Muscle of back (tissue), 11 donors: ENCODE measurements around the gene SORCS1. TPM values are rescaled to one million over a fixed set of nuclear protein-coding genes. Genes with fewer than 3 reads are reported as not detected.
A peak's percentile ranks its signal among the peaks of the same experiment; 100 is the strongest.

Experiments used
- DNase-seq, 3 donors: peaks; one replicate each; pipeline versions ENCODE4 v3.0.0 to v3.0.0-alpha.2; 2013
- polyA plus RNA-seq, 10 donors: library from polyadenylated mRNA; unstranded; fragments of 120-200 nt; gene quantifications; one replicate each; pipeline ENCODE4 v1.2.1, GENCODE V29; 2013; ENCODE audit not compliant: insufficient read length in 10 of 10

The SORCS1 gene
- polyA plus RNA-seq, 10 donors, result 2.5 to 5.7 (median 4.0) TPM

DNA sequence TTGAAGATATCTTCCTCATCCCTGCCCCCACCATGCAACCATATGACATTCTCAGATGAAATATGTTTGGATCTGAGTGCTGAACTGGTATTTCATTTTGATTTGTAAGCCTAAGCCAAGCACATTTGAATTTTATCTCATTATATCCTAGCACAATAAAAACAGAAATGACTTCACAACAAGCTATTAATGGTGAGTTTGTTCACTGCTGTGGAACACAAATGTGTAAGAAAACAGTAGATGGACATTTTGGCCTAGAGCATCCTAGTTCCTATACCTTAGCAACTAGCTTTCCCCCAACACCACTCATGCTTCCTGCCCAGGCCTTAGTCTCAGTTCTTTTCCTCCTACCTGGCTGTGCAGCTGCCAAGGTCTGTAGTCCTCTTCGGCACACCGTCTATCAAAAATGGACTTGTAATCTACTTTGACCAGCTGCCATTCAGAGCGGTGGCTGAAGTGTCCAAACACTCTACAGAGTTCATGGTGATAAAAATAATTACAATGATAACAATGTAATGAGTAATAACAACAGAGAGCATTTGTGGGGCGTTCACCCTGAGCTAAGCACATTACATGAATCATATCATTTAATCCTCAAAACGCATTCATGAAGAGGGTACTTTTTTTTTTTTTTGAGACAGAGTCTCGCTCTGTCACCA lies 491.9 kb downstream of the SORCS1 start:
- DNase-seq, result no peak

DNA sequence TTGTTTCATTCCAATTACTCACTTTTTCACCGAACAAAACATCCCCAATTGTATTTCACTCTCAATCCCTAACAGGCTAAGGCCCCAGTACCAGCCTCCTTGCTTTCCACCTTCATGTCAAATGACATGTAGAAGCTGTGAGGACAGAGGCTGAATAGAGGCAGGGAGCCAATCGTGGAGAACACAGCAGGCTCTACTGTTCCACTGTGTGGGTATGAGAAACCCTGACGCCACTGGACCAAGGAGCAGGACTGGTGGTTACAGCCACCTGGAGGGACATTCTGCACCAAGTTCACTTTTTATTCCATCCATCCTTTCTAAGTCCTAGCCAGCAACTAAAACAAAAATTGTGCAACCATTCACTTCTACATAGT lies 502.8 kb downstream of the SORCS1 start:
- DNase-seq, result no peak

DNA sequence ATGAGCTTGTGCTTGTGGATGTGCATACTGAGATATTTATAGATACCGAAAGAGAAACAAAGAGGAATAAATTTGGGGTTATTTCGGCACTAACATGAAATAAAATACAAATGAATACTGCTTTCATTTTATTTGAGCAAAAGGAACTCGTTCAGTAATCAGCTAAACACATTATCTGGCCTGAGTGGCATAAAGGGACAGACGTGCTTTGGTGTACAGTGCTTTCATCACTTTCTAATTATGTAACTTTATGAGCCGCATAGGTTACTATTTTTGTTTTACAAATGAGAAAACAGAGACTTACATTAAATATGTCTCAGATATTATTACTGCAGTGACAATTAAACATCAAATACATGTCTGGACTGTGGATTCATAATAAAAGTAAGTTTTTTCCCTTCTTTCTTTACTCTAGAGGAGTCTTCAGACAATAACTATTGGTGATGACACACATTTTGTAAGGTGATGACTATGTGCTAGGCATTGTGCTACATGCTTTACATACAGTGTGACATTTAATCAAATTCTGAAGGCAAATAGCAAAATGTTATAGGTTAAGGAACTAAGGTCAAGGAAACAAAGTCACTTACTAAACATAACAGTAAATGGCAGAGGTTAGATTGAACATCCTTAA lies 503.3 kb downstream of the SORCS1 start:
- no peak for DNase-seq

DNA sequence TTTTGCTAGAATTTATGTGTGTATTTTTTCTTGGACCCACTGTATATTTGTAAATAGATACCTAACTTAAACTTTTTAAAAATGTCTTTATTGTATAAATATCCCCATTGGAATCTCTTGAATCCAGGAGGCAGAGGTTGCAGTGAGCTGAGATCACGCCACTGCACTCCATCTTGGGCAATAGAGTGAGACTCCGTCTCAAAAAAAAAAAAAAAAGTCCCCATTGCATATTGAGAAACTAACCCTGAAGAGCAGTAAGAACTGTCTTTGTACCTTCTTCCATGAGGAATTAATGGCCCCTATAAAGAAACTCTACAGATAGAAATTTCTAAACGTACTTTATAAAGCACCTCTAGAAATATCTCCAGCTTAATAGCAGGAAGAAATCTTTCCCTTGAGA lies 504.0 kb downstream of the SORCS1 start:
- no peak for DNase-seq

- peak in 2 of 3 donors; percentile 7 to 24 for DNase-seq
Measured at GRCh38 chr10:106655636-106656035, 508.9 kb downstream of the SORCS1 start.

- no peak for DNase-seq
Measured at GRCh38 chr10:106655165-106655564, 509.3 kb downstream of the SORCS1 start.

- no peak for DNase-seq
Measured at GRCh38 chr10:106652279-106652678, 512.2 kb downstream of the SORCS1 start.

DNA sequence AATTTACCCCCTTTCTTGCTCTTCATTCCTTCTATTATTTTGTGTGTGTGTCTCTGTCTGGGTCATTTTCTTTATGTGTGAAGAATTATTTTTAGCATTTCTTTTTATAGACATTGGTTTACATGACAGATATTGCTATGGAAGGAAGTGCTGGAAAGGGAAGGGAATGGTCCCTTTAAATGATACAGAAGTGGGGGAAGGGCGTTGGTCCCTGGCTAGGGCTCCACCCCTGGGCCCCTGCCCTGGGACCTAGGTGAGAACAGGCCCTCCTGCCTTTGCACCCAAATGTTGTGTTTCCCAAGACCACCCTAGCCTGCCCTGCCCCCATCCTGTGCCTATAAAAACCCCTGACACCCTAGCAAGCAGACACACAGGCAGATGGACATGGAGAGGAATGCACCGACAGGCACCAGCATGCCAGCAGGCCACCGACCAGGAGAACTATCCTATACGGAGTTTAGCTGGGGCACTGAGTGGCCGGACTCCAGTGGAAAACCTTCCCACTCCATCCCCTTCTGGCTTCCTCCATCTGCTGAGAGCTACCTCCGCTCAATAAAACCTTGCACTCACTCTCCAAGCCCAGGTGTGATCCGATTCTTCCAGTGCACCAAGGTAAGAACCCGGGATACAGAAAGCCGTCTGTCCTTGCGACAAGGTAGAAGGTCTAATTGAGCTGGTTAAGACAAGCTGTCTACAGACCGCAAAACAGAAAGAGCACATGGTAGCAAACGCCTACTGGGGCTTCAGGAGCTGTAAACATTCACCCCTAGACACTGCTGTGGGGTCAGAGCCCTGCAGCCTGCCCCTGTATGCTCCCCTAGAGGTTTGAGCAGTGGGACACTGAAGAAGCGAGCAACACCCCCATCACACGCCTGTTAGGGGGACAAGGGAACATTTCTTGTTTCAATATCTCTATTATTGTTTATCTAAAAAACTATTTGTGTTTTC lies 515.7 kb downstream of the SORCS1 start:
- no peak for DNase-seq

GRCh38 chr10:106643473-106643872 lies 521.0 kb downstream of the SORCS1 start:
- DNase-seq, result no peak

- DNase-seq, result no peak
Measured at GRCh38 chr10:106637873-106638272, 526.6 kb downstream of the SORCS1 start.

- DNase-seq, result no peak
Measured at GRCh38 chr10:106636766-106637491, 527.6 kb downstream of the SORCS1 start.

GRCh38 chr10:106635947-106636346 lies 528.6 kb downstream of the SORCS1 start:
- no peak for DNase-seq

- DNase-seq, result no peak
Measured at GRCh38 chr10:106631016-106631702, 533.3 kb downstream of the SORCS1 start.

DNA sequence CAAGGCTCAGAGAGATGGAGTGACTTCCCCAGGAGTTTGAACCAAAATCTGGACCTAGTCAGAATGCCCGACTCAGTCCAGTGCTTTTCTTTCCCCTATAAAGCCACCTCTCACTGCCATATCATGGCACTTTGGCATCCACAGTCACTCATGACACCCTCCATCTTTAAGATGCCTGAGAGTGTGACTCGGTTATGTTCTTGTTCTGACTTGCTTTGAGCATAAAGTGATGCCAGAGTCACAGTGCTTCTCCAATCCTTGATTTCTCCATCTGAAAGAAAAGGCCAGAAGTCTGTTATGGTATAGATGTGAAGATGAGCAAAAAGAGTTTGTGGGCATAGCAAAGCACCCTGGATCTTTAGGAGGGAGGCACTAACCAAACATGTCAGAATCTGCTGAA lies 538.1 kb downstream of the SORCS1 start:
- DNase-seq, result no peak

GRCh38 chr10:106625751-106626150 lies 538.8 kb downstream of the SORCS1 start:
- no peak for DNase-seq

DNA sequence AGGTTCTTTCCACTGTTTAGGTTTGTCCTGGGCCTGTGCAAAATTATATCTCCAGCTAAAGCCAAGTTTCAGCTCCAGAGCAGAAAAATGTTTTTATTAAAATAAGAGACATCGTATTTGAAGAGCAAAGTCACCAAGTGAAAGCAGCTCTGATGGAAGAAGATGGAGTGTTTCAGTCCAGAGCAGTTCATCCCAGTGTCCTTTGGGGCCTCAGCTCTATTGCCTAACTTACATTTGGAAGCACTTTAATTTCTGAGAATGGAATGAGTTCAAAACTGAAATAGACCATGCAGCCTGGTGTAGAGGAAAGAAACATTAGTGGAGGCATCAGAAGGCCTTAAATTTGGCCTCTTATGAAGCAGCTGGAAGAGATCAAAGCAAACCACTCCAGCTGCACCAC lies 545.2 kb downstream of the SORCS1 start:
- peak; percentile 65 to 89 (median 77) for DNase-seq

DNA sequence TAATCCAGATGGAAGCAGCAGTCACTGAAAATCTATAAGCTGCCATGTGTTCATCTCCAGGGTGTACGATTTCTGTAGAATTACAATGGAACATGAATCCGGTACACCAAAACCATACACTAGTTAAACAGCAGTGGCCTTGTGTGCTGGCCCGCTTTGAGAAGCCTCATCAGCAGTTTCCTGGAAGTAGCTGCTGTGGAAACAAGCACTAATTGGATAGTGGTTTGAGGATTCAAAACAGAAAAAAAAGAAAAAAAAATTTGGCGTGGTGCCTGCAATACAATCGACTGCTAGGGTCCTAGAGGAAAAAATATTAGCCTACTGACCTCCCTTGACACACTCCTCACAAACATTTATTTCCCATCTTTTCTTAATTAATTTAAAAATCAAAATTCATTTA lies 545.9 kb downstream of the SORCS1 start:
- DNase-seq, result peak; percentile 33 to 80 (median 70)

DNA sequence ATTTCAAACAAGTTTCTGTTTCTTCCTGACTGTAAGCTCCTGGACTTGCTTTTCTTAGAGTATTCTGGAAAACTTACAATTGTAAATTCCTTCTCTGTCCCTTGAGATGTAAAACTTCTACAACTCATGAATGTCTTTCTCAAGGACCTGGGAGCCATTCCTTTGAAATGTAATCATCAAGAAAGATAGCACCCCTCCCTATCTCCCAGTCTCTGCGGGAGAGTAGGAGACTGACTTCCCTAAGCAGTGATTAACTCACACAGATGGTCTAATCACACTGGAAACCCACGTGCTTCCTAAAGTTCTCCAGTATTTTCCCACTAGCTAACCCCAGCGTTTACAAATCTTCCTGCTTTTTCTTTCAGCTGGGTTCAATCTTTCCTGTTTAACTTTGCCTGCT lies 549.4 kb downstream of the SORCS1 start:
- DNase-seq, result peak; percentile 41 to 74 (median 72)

DNA sequence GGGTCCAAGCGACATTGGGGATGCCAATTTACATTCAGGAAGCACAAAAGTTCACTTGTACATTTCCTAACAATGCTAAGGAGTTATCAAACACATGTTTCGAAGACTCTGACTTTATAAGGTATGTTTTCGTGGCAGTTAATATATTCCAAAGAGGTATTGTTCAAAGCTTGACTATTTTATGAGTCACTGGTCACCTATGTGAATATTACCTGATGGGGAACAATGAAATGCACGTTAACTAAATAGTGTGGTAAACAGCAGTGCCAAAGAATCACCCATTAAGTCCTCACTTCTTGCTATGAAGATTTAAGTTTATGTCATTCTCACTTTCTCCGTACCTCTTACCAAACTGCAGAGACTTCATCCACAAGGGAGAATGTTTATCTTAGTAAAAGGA lies 550.2 kb downstream of the SORCS1 start:
- DNase-seq, result no peak

GRCh38 chr10:106612381-106612780 lies 552.1 kb downstream of the SORCS1 start:
- no peak for DNase-seq
